HEK293T (cell line): ENCODE data around the gene SLC22A12.

ENCODE experiments used
- ELF4 ChIP-seq: fragments of 450-650 bp; IDR thresholded peaks from 2 replicates; pipeline ENCODE4 v1.6.1; 2017; ENCODE audit warnings: antibody characterized with exemption
- HDGF ChIP-seq: fragments of 450-650 bp; IDR thresholded peaks from 2 replicates; pipeline ENCODE4 v1.6.1; 2017; ENCODE audit warnings: antibody characterized with exemption, borderline replicate concordance
- NFRKB ChIP-seq: fragments of 450-650 bp; IDR thresholded peaks from 2 replicates; pipeline ENCODE4 v1.6.1; 2016; ENCODE audit warnings: mild to moderate bottlenecking, moderate library complexity
- SUZ12 ChIP-seq: fragments of 450-650 bp; IDR thresholded peaks from 2 replicates; pipeline ENCODE4 v1.6.1; 2016; ENCODE audit warnings: mild to moderate bottlenecking
- ZNF384 ChIP-seq: fragments of 450-650 bp; IDR thresholded peaks from 2 replicates; pipeline ENCODE4 v1.6.1; 2016
- TF ChIP-seq, protein P1 (sequence below): fragments of 450-650 bp; IDR thresholded peaks from 2 replicates; pipeline ENCODE4 v1.6.1; 2016

GRCh38 chr11:64649291-64649697, 58.3 kb downstream of the SLC22A12 start:
- TF ChIP-seq HDGF = no peak
- TF ChIP-seq NFRKB = no peak
- no peak for TF ChIP-seq ELF4
- no peak for TF ChIP-seq SUZ12
- TF ChIP-seq, protein P1, sequence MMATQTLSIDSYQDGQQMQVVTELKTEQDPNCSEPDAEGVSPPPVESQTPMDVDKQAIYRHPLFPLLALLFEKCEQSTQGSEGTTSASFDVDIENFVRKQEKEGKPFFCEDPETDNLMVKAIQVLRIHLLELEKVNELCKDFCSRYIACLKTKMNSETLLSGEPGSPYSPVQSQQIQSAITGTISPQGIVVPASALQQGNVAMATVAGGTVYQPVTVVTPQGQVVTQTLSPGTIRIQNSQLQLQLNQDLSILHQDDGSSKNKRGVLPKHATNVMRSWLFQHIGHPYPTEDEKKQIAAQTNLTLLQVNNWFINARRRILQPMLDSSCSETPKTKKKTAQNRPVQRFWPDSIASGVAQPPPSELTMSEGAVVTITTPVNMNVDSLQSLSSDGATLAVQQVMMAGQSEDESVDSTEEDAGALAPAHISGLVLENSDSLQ = no peak; the same call in none of the 2 replicates
- no peak for TF ChIP-seq ZNF384
